ENCODE data around the gene JAK3.

The JAK3 gene

DNA sequence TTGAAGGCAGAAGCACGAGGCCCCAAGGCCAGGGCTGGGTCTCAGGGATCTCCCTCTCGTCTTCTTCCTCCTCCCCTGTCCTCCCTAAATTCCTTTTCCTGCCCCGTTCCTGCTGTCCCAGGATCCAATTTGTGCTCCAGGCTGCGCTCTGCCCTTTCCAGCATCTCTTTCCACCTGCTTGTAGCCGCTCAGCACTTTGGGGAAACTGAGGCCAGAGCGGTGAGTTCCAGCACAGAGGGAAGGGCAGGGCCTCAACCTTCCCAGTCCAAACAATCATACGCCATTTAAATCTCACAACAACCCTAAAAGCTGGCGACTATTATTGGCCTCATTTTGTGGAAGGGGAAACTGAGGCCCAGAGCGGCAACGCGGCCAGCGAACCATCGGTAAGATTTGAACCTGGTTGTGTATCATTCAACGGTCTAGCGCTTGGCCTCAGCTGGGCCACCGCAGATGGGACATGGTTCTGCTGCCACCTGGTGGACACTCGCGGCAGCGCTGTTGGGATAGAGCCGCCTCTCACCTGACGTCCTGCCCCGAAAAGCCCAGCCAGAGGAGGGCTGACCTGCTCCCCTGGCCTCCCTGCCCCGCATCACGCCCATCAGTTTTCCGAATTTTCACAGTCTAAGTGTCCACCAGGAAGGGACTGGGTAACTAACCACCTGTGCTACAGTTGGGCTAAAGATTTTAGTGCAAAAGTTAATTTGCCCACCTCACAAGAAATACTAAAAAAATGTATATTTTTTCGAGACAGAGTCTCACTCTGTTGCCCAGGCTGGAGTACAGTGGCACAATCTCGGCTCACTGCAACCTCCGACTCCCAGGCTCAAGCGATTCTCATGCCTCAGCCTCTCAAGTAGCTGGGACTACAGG lies 7.7 kb upstream of the JAK3 start:
- no peak for TF ChIP-seq SIN3A (IDR thresholded peaks at IDR 0.05; ENCODE audit: borderline replicate concordance, insufficient read depth, low read length)
- TF ChIP-seq FOXP2 (optimal IDR thresholded peaks at IDR 0.05; ENCODE audit: borderline replicate concordance, extremely low read depth, extremely low read length, insufficient read depth), result peak; percentile 75
- TF ChIP-seq, protein P1, sequence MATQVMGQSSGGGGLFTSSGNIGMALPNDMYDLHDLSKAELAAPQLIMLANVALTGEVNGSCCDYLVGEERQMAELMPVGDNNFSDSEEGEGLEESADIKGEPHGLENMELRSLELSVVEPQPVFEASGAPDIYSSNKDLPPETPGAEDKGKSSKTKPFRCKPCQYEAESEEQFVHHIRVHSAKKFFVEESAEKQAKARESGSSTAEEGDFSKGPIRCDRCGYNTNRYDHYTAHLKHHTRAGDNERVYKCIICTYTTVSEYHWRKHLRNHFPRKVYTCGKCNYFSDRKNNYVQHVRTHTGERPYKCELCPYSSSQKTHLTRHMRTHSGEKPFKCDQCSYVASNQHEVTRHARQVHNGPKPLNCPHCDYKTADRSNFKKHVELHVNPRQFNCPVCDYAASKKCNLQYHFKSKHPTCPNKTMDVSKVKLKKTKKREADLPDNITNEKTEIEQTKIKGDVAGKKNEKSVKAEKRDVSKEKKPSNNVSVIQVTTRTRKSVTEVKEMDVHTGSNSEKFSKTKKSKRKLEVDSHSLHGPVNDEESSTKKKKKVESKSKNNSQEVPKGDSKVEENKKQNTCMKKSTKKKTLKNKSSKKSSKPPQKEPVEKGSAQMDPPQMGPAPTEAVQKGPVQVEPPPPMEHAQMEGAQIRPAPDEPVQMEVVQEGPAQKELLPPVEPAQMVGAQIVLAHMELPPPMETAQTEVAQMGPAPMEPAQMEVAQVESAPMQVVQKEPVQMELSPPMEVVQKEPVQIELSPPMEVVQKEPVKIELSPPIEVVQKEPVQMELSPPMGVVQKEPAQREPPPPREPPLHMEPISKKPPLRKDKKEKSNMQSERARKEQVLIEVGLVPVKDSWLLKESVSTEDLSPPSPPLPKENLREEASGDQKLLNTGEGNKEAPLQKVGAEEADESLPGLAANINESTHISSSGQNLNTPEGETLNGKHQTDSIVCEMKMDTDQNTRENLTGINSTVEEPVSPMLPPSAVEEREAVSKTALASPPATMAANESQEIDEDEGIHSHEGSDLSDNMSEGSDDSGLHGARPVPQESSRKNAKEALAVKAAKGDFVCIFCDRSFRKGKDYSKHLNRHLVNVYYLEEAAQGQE (IDR thresholded peaks at IDR 0.05; ENCODE audit: insufficient read depth in 1 of 2, low read depth in 2 of 2, low read length in 2 of 2), result no peak

DNA sequence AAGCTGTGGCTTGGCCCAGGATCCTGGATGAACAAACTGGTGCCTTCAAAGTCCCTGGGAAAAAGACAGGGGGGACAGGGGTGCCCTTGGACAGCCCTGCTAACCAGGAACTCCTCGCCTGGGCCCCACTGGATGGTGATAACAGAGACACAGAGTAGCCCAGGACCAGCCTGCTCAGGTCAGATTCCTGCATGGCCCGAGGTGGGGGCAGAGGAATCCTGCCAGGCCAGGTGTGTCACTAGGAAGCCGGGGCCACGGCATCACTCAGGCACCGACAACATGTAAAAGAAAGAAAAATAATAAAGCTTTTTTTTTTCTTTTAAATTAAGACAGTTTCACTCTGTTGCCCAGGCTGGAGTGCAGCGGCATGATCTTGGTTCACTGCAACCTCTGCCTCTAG lies 6.3 kb upstream of the JAK3 start:
- no peak for TF ChIP-seq TAF1 (IDR thresholded peaks at IDR 0.05; ENCODE audit: borderline replicate concordance, insufficient read depth, low read length)
- TF ChIP-seq SIN3A (IDR thresholded peaks at IDR 0.05; ENCODE audit: borderline replicate concordance, insufficient read depth, low read length), result no peak
- no peak for TF ChIP-seq POLR2AphosphoS5 (IDR thresholded peaks at IDR 0.05; ENCODE audit: low read depth, low read length)
- TF ChIP-seq FOXP2 (optimal IDR thresholded peaks at IDR 0.05; ENCODE audit: borderline replicate concordance, extremely low read depth, extremely low read length, insufficient read depth), result no peak
- TF ChIP-seq, protein P1 (IDR thresholded peaks at IDR 0.05; ENCODE audit: insufficient read depth in 1 of 2, low read depth in 2 of 2, low read length in 2 of 2), result no peak

DNA sequence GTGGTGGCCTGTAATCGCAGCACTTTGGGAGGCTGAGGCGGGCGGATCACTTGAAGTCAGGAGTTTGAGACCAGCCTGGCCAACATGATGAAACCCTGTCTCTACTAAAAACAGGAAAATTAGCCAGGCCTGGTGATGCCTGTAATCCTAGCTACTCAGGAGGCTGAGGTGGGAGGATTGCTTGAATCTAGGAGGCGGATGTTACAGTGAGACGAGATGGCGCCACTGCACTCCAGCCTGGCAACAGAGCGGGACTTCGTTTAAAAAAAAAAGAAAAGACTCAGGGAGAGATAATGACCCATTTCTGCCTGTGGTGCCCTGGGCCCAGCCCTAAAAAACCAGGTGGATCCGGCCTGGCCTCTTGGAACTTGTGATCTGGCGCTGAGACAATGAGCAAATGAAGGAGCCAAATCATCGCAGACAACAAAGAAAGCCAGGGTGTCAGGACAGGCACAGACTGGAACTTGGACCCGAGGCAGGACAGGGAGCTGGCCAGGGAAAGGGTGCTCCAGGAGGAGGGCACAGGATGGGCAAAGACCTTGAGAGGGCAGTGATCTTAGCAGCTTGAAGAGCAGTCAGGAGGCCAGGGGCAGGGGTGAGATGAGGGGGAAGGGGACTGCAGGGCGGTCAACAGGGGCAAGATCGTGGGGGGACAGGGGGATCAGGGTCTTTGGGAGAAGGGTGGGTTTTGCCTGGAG lies 962 bp upstream of the JAK3 start:
- TF ChIP-seq TAF1 (IDR thresholded peaks at IDR 0.05; ENCODE audit: borderline replicate concordance, insufficient read depth, low read length) (no peak), POLR2AphosphoS5 (IDR thresholded peaks at IDR 0.05; ENCODE audit: low read depth, low read length) (no peak), FOXP2 (optimal IDR thresholded peaks at IDR 0.05; ENCODE audit: borderline replicate concordance, extremely low read depth, extremely low read length, insufficient read depth) (no peak), SIN3A (IDR thresholded peaks at IDR 0.05; ENCODE audit: borderline replicate concordance, insufficient read depth, low read length) (no peak)
- TF ChIP-seq, protein P1 (IDR thresholded peaks at IDR 0.05; ENCODE audit: insufficient read depth in 1 of 2, low read depth in 2 of 2, low read length in 2 of 2), result no peak

DNA sequence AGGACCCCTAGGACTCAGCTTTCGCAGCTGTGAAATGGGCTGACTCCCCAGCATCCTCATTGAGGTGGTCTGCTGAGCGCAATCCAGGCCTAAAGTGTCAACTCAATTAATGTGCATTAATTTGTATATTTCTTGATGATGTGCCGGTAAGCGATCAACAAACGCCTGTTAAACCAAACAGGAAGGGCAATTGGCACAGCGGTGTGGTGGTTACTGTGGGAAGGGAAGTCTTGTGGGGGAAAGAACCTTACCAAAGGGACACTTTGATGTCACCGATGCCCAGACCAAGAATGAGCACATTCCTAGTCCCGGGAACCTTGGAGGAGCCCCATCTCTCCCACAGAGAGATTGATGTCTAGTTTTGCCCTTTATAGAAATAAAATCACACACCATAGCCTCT lies 1.6 kb downstream of the JAK3 start:
- TF ChIP-seq POLR2AphosphoS5 (IDR thresholded peaks at IDR 0.05; ENCODE audit: low read depth, low read length), result no peak
- TF ChIP-seq TAF1 (IDR thresholded peaks at IDR 0.05; ENCODE audit: borderline replicate concordance, insufficient read depth, low read length), result no peak
- no peak for TF ChIP-seq FOXP2 (optimal IDR thresholded peaks at IDR 0.05; ENCODE audit: borderline replicate concordance, extremely low read depth, extremely low read length, insufficient read depth)
- no peak for TF ChIP-seq SIN3A (IDR thresholded peaks at IDR 0.05; ENCODE audit: borderline replicate concordance, insufficient read depth, low read length)
- TF ChIP-seq, protein P1 (IDR thresholded peaks at IDR 0.05; ENCODE audit: insufficient read depth in 1 of 2, low read depth in 2 of 2, low read length in 2 of 2), result no peak

Measured in PFSK-1 (cell line).